ENCODE data around the gene TRAF1.

DNA sequence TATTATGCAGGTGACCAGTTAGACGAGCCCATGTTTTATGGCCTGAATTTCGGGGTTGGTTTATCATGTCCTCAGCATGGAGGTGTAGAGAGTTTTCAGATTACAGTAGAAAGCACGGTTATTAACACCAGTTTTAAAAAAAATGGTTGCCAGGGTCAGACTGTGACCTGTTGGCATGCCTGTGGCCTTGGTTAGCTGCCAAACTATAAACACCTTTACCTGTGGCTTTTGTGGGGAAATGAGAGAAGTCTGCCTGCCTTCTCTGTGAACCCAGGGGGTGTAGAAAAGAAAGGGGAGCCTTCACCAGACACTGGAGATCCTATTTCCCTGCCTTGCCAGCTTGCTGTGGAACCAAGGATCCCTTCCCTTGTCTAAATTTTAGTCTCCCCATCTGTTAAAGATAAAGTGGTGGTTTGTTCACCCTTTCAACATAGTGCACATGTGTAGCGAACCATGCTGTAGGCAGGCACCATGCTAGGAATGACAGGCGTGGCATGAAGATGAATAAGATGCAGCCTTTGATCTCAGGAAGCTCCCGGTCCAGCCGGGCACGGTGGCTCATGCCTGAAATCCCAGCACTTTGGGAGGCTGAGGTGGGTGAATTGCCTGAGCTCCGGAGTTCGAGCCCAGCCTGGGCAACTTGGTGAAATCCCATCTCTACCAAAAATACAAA, 43.5 kb downstream of the TRAF1 start:
- TF ChIP-seq, protein P1, sequence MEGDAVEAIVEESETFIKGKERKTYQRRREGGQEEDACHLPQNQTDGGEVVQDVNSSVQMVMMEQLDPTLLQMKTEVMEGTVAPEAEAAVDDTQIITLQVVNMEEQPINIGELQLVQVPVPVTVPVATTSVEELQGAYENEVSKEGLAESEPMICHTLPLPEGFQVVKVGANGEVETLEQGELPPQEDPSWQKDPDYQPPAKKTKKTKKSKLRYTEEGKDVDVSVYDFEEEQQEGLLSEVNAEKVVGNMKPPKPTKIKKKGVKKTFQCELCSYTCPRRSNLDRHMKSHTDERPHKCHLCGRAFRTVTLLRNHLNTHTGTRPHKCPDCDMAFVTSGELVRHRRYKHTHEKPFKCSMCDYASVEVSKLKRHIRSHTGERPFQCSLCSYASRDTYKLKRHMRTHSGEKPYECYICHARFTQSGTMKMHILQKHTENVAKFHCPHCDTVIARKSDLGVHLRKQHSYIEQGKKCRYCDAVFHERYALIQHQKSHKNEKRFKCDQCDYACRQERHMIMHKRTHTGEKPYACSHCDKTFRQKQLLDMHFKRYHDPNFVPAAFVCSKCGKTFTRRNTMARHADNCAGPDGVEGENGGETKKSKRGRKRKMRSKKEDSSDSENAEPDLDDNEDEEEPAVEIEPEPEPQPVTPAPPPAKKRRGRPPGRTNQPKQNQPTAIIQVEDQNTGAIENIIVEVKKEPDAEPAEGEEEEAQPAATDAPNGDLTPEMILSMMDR (IDR thresholded peaks at IDR 0.05): no peak
- TF ChIP-seq EZH2 (IDR thresholded peaks at IDR 0.05; ENCODE audit: borderline replicate concordance, insufficient read depth, low read depth, low read length, poor library complexity, severe bottlenecking): no peak

All from B cell (primary cell).